Measurements from ENCODE around the gene PLAGL1. TPM values are rescaled to one million over a fixed set of nuclear protein-coding genes. Genes with fewer than 3 reads are reported as not detected.
A peak's percentile ranks its signal among the peaks of the same experiment; 100 is the strongest.

The PLAGL1 gene
- total and polyA plus RNA-seq, 2 of the 8 experiments (the other 6 are each of a cell fraction or from before 2014, with no cell fraction given): 0.94 to 1.1 TPM

DNA sequence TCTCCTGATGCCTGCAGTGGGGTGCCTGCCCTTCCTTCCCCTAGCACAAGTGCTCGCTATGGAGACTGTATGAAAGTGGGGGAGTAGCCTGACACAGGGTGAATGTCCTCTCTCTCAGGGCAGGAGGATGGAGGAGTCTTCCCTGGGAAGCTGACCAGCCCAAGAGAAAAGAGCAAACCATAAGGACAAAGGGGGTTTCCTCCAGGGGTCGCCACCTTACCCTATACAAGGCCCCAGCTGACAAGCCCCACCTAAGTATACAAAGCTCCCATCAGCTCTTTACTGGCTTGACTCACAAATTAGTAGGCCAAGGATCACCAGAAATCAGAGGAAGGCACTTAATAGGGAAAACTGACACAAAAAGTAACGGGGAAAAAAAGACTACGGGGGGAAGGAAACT, 54.1 kb downstream of the PLAGL1 start:
- Histone ChIP-seq H2AFZ (ENCODE audit: low read length) (no peak overlapping the region), H2BK20ac (ENCODE audit: low read length) (peak overlapping the region; percentile 17; the same call in 1 of the 2 replicates), H3K23ac (ENCODE audit: insufficient read length) (no peak overlapping the region), H3K4ac (replicated peaks; ENCODE audit: insufficient read length, low read depth, low read length) (no peak overlapping the region), H2BK12ac (ENCODE audit: low read depth, low read length) (peak overlapping the region; percentile 45; the same call in 1 of the 2 replicates), H3K79me2 (ENCODE audit: control insufficient read depth in 1 of 2, insufficient read depth in 2 of 2, low read length in 2 of 2) (no peaks in the 10 kb centered on the region), H2BK5ac (ENCODE audit: low read depth, low read length) (no peak overlapping the region), H2BK15ac (ENCODE audit: low read length) (no peak overlapping the region; the same call in 1 of the 2 replicates), H2BK120ac (replicated peaks; ENCODE audit: low read depth, low read length) (no peak overlapping the region), H3K9ac (replicated peaks in 1 of 4; ENCODE audit: extremely low read depth in 1 of 4, low read depth in 3 of 4, low read length in 3 of 4) (no peak overlapping the region), H3K18ac (ENCODE audit: extremely low read depth, low read length) (no peak overlapping the region), H3K27me3 (replicated peaks in 1 of 4; ENCODE audit: control insufficient read depth in 3 of 4, extremely low read depth in 1 of 4, insufficient read depth in 3 of 4, low read length in 3 of 4) (peaks cover 10 to 37% (median 31%) of the 10 kb centered on the region in 4 experiments), H4K8ac (ENCODE audit: extremely low read depth, insufficient read depth, low read length) (no peak overlapping the region), H4K5ac (ENCODE audit: insufficient read length, low read depth, low read length) (no peak overlapping the region), H3K4me2 (ENCODE audit: insufficient read depth in 1 of 2, low read depth in 2 of 2, low read length in 2 of 2) (no peak overlapping the region), H3K4me1 (replicated peaks in 1 of 4; ENCODE audit: control insufficient read depth in 3 of 4, insufficient read depth in 4 of 4, low read length in 3 of 4) (peaks cover 3 to 19% (median 7%) of the 10 kb centered on the region in 4 experiments; a peak in 6 of 7 replicates), H4K91ac (replicated peaks; ENCODE audit: insufficient read length, low read length) (no peak overlapping the region), H3K9me3 (ENCODE audit: insufficient read depth in 2 of 2, low read depth in 1 of 2, low read length in 1 of 2) (no peaks in the 10 kb centered on the region), H3K36me3 (ENCODE audit: control insufficient read depth in 2 of 4, insufficient read depth in 4 of 4, low read length in 3 of 4) (no peaks in the 10 kb centered on the region), H3K27ac (ENCODE audit: low read depth, low read length) (no peak overlapping the region), H3K14ac (ENCODE audit: insufficient read length) (no peak overlapping the region), H2AK5ac (ENCODE audit: low read depth, low read length) (no peak overlapping the region), H3K4me3 (ENCODE audit: extremely low read depth in 1 of 4, insufficient read depth in 2 of 4, low read depth in 3 of 4, low read length in 4 of 4) (no peak overlapping the region), H4K20me1 (replicated peaks in 1 of 2; ENCODE audit: control insufficient read depth in 1 of 2, insufficient read depth in 2 of 2, low read length in 2 of 2) (no peaks in the 10 kb centered on the region), H3K23me2 (ENCODE audit: low read depth, low read length) (peaks cover under 1% of the 10 kb centered on the region; the same call in 1 of the 2 replicates), H3K79me1 (ENCODE audit: low read depth, low read length) (no peaks in the 10 kb centered on the region), H3K56ac (replicated peaks; ENCODE audit: insufficient read length, low read depth, low read length) (no peak overlapping the region)
- WGBS, 2 experiments (ENCODE audit: extremely low coverage in 1 of 2, insufficient coverage in 1 of 2, insufficient read length in 1 of 2, insufficient replicate concordance in 2 of 2, low coverage in 1 of 2, low lambda C conversion rate in 2 of 2, missing lambda C conversion rate in 1 of 2): 60% methylated on average over 4 of the region's 4 CpGs; no CpG with 5 or more reads in 1 of the 2 experiments
- POLR2A ChIA-PET (ENCODE audit: partially characterized antibody): no interaction called here
- CTCF ChIA-PET (ENCODE audit: partially characterized antibody): interaction anchor here (0.7 to 18.3 kb wide), 9 partner anchors 8 to 80 kb away, joined by 3 to 591 read pairs (median 6); partner anchors contain the start of gene PLAGL1
- TF ChIP-seq RAD21 (IDR thresholded peaks at IDR 0.05 in 1 of 2, conservative IDR thresholded peaks at IDR 0.05 in 1 of 2; ENCODE audit: low read depth in 2 of 2, low read length in 2 of 2) (peak; percentile 48 to 61), SUZ12 (IDR thresholded peaks at IDR 0.05; ENCODE audit: low read length) (no peak), HDAC6 (IDR thresholded peaks at IDR 0.05; ENCODE audit: low read depth, low read length) (no peak), TCF12 (IDR thresholded peaks at IDR 0.05; ENCODE audit: low read depth, low read length) (no peak), YY1 (IDR thresholded peaks at IDR 0.05; ENCODE audit: low read depth, low read length) (no peak)
- TF ChIP-seq, protein P1, sequence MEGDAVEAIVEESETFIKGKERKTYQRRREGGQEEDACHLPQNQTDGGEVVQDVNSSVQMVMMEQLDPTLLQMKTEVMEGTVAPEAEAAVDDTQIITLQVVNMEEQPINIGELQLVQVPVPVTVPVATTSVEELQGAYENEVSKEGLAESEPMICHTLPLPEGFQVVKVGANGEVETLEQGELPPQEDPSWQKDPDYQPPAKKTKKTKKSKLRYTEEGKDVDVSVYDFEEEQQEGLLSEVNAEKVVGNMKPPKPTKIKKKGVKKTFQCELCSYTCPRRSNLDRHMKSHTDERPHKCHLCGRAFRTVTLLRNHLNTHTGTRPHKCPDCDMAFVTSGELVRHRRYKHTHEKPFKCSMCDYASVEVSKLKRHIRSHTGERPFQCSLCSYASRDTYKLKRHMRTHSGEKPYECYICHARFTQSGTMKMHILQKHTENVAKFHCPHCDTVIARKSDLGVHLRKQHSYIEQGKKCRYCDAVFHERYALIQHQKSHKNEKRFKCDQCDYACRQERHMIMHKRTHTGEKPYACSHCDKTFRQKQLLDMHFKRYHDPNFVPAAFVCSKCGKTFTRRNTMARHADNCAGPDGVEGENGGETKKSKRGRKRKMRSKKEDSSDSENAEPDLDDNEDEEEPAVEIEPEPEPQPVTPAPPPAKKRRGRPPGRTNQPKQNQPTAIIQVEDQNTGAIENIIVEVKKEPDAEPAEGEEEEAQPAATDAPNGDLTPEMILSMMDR (IDR thresholded peaks at IDR 0.05; ENCODE audit: control extremely low read depth in 1 of 3, insufficient read depth in 1 of 3, low read depth in 1 of 3, low read length in 3 of 3): peak; percentile 25 to 51 (median 43)
- FAIRE-seq: no peak
- DNase-seq (ENCODE audit: low read depth in 1 of 2, low spot score in 2 of 2): no peak
